Osteoblast (primary cell): ENCODE measurements around the gene PDZD7. TPM values are rescaled to one million over a fixed set of nuclear protein-coding genes. Genes with fewer than 3 reads are reported as not detected.

Experiments
- DNase-seq: peaks from one replicate; pipeline ENCODE4 v3.0.0; 2011; ENCODE audit warnings: low spot score, mixed read lengths; ENCODE audit not compliant: insufficient read length; ENCODE audit errors: missing footprints
- H2AFZ ChIP-seq: 2 replicates; pipeline ENCODE4 v1.6.0; 2011; ENCODE audit warnings: mild to moderate bottlenecking, low read length
- H3K27ac ChIP-seq: 2 replicates; pipeline ENCODE4 v1.5.1; 2011; ENCODE audit warnings: mild to moderate bottlenecking, low read depth, low read length, moderate library complexity
- H3K27me3 ChIP-seq: 2 replicates; pipeline ENCODE4 v1.6.0; 2012; ENCODE audit warnings: mild to moderate bottlenecking, control low read depth, inconsistent platforms, low read length, moderate library complexity; ENCODE audit not compliant: insufficient read depth
- H3K36me3 ChIP-seq: 2 replicates; pipeline ENCODE4 v1.5.1; 2011; ENCODE audit warnings: mild to moderate bottlenecking, low read length, control low read depth, moderate library complexity; ENCODE audit not compliant: insufficient read depth
- H3K4me1 ChIP-seq: 2 replicates; pipeline ENCODE4 v1.5.1; 2011; ENCODE audit warnings: mild to moderate bottlenecking, low read length, control low read depth, moderate library complexity; ENCODE audit not compliant: insufficient read depth
- H3K4me2 ChIP-seq: 2 replicates; pipeline ENCODE4 v1.6.0; 2011; ENCODE audit warnings: mild to moderate bottlenecking, low read length; ENCODE audit not compliant: insufficient read depth
- H3K4me3 ChIP-seq: fragments of 200-600 bp; sonication (generic); 3 replicates; pipeline ENCODE4 v1.5.1; 2012; ENCODE audit warnings: mild to moderate bottlenecking, low read length, inconsistent platforms; ENCODE audit not compliant: insufficient read depth
- H3K79me2 ChIP-seq: 2 replicates; pipeline ENCODE4 v1.6.0; 2012; ENCODE audit warnings: mild to moderate bottlenecking, low read length, control low read depth, inconsistent platforms; ENCODE audit not compliant: insufficient read depth
- H3K9me3 ChIP-seq: 2 replicates; pipeline ENCODE4 v1.5.1; 2011; ENCODE audit warnings: low read depth, low read length, control low read depth
- H4K20me1 ChIP-seq: 2 replicates; pipeline ENCODE4 v1.6.0; 2012; ENCODE audit warnings: mild to moderate bottlenecking, low read length, control low read depth; ENCODE audit not compliant: insufficient read depth
- CTCF ChIP-seq: IDR thresholded peaks from 2 replicates; pipeline ENCODE4 v1.5.1; 2011; ENCODE audit warnings: mild to moderate bottlenecking, low read depth, low read length, moderate library complexity; ENCODE audit errors: extremely low read depth
- total RNA-seq: library from RNA; depleted of rRNA; stranded (reverse); fragments of >200 nt; gene quantifications from 2 replicates; pipeline ENCODE4 v1.2.3, GENCODE V29; 2012

PDZD7 gene
- total RNA-seq, 1 donor = 0.72 TPM

GRCh38 chr10:101063548-101064414 lies 32.9 kb upstream of the PDZD7 start:
- H3K9me3 ChIP-seq = no peaks in the 10 kb centered on the region
- H3K27me3 ChIP-seq = no peaks in the 10 kb centered on the region
- no peak overlapping the region for H2AFZ ChIP-seq
- H3K27ac ChIP-seq = no peak overlapping the region
- H3K4me2 ChIP-seq = peak overlapping the region; percentile 98
- peak; percentile 69 for DNase-seq
- peaks cover 13% of the 10 kb centered on the region for H3K79me2 ChIP-seq
- TF ChIP-seq CTCF = no peak
- H3K4me3 ChIP-seq = peak overlapping the region; percentile 85
- peaks cover 2% of the 10 kb centered on the region for H3K36me3 ChIP-seq
- no peaks in the 10 kb centered on the region for H4K20me1 ChIP-seq
- peaks cover 44% of the 10 kb centered on the region for H3K4me1 ChIP-seq

GRCh38 chr10:101063050-101063525 lies 32.2 kb upstream of the PDZD7 start:
- Histone ChIP-seq H2AFZ (no peak overlapping the region), H3K4me3 (peak overlapping the region; percentile 85)

GRCh38 chr10:101062232-101063049 lies 31.5 kb upstream of the PDZD7 start:
- peak; percentile 42 for TF ChIP-seq CTCF
- Histone ChIP-seq H2AFZ (peak overlapping the region; percentile 68), H3K4me2 (peak overlapping the region; percentile 98), H3K27me3 (no peaks in the 10 kb centered on the region), H4K20me1 (no peaks in the 10 kb centered on the region), H3K27ac (peak overlapping the region; percentile 92), H3K4me1 (peaks cover 44% of the 10 kb centered on the region), H3K36me3 (peaks cover 2% of the 10 kb centered on the region), H3K4me3 (peak overlapping the region; percentile 85), H3K9me3 (no peaks in the 10 kb centered on the region), H3K79me2 (peaks cover 15% of the 10 kb centered on the region)
- peak; percentile 92 for DNase-seq

More at GRCh38 chr10:101063050-101063525, 32.2 kb upstream of the PDZD7 start:
- Histone ChIP-seq H3K27me3 (no peaks in the 10 kb centered on the region), H3K79me2 (peaks cover 15% of the 10 kb centered on the region), H4K20me1 (no peaks in the 10 kb centered on the region), H3K36me3 (peaks cover 2% of the 10 kb centered on the region), H3K9me3 (no peaks in the 10 kb centered on the region), H3K4me1 (peaks cover 44% of the 10 kb centered on the region), H3K4me2 (peak overlapping the region; percentile 98), H3K27ac (no peak overlapping the region)
- no peak for TF ChIP-seq CTCF
- peak; percentile 68 for DNase-seq
